H9 (cell line): ENCODE results near the gene CLTCL1. TPM values are rescaled to one million over a fixed set of nuclear protein-coding genes. Genes with fewer than 3 reads are reported as not detected.
A peak's percentile ranks its signal among the peaks of the same experiment; 100 is the strongest.

ENCODE experiments used
- DNase-seq: peaks from one replicate; pipeline ENCODE4 v3.0.0-alpha.2; 2017
- H2AFZ ChIP-seq: one replicate; pipeline ENCODE4 v1.6.1; 2013; ENCODE audit warnings: mild to moderate bottlenecking, low read length, control low read depth, moderate library complexity
- H2AK5ac ChIP-seq: 2 replicates; pipeline ENCODE4 v1.6.1; 2013; ENCODE audit warnings: low read length, control low read depth, mixed read lengths; ENCODE audit not compliant: insufficient read length
- H2BK120ac ChIP-seq: one replicate; pipeline ENCODE4 v1.6.1; 2013; ENCODE audit warnings: low read depth, mild to moderate bottlenecking, low read length, control low read depth, inconsistent platforms; ENCODE audit not compliant: poor library complexity, severe bottlenecking
- H2BK12ac ChIP-seq: 2 replicates; pipeline ENCODE4 v1.6.1; 2013; ENCODE audit warnings: low read length, control low read depth, mixed read lengths, low read depth; ENCODE audit not compliant: insufficient read length
- H2BK15ac ChIP-seq: 2 replicates; pipeline ENCODE4 v1.6.1; 2013; ENCODE audit warnings: low read depth, low read length, control low read depth
- H2BK20ac ChIP-seq: one replicate; pipeline ENCODE4 v1.6.1; 2013; ENCODE audit warnings: low read depth, mild to moderate bottlenecking, low read length, control low read depth, inconsistent platforms; ENCODE audit not compliant: poor library complexity, severe bottlenecking
- H2BK5ac ChIP-seq: 2 replicates; pipeline ENCODE4 v1.6.1; 2013; ENCODE audit warnings: low read length, control low read depth, mixed read lengths; ENCODE audit not compliant: insufficient read length
- H3K14ac ChIP-seq: 2 replicates; pipeline ENCODE4 v1.6.1; 2013; ENCODE audit warnings: low read length, control low read depth; ENCODE audit not compliant: insufficient read depth
- H3K18ac ChIP-seq: 2 replicates; pipeline ENCODE4 v1.6.1; 2013; ENCODE audit warnings: low read depth, mild to moderate bottlenecking, mixed read lengths, low read length, control low read depth; ENCODE audit not compliant: insufficient read length
- H3K23ac ChIP-seq: 2 replicates; pipeline ENCODE4 v1.6.1; 2013; ENCODE audit warnings: low read length, control low read depth, mixed read lengths, low read depth; ENCODE audit not compliant: insufficient read length
- H3K23me2 ChIP-seq: 2 replicates; pipeline ENCODE4 v1.6.1; 2013; ENCODE audit warnings: low read depth, mild to moderate bottlenecking, mixed read lengths, low read length, control low read depth; ENCODE audit not compliant: insufficient read length, poor library complexity, severe bottlenecking
- H3K27ac ChIP-seq: 2 replicates; pipeline ENCODE4 v1.5.1; 2013; ENCODE audit warnings: low read length, control low read depth, mixed read lengths, low read depth; ENCODE audit not compliant: insufficient read length
- H3K27me3 ChIP-seq: 2 replicates; pipeline ENCODE4 v1.6.1; 2013; ENCODE audit warnings: low read length, control low read depth, inconsistent platforms; ENCODE audit not compliant: insufficient read depth
- H3K4ac ChIP-seq: 2 replicates; pipeline ENCODE4 v1.6.1; 2013; ENCODE audit warnings: low read depth, mild to moderate bottlenecking, control low read depth, inconsistent platforms, low read length, moderate library complexity
- H3K4me1 ChIP-seq: 2 replicates; pipeline ENCODE4 v1.6.1; 2013; ENCODE audit warnings: low read length, control low read depth, inconsistent platforms; ENCODE audit not compliant: insufficient read depth
- H3K4me2 ChIP-seq: 2 replicates; pipeline ENCODE4 v1.6.1; 2013; ENCODE audit warnings: low read length, control low read depth, mixed read lengths; ENCODE audit not compliant: insufficient read length, insufficient read depth
- H3K56ac ChIP-seq: 2 replicates; pipeline ENCODE4 v1.6.1; 2013; ENCODE audit warnings: low read depth, mild to moderate bottlenecking, mixed read lengths, low read length, control low read depth; ENCODE audit not compliant: insufficient read length
- H3K79me1 ChIP-seq: 2 replicates; pipeline ENCODE4 v1.6.1; 2013; ENCODE audit warnings: low read depth, mild to moderate bottlenecking, moderate library complexity, low read length, control low read depth, inconsistent platforms; ENCODE audit not compliant: insufficient read depth, poor library complexity, severe bottlenecking
- H3K79me2 ChIP-seq: 2 replicates; pipeline ENCODE4 v1.6.1; 2013; ENCODE audit warnings: low read length, control low read depth, inconsistent platforms; ENCODE audit not compliant: insufficient read depth
- H3K9ac ChIP-seq: 2 replicates; pipeline ENCODE4 v1.6.1; 2013; ENCODE audit warnings: low read length, control low read depth, mixed read lengths; ENCODE audit not compliant: insufficient read length; ENCODE audit errors: extremely low read depth
- H3K9me3 ChIP-seq: one replicate; pipeline ENCODE4 v1.6.1; 2013; ENCODE audit warnings: low read depth, low read length, inconsistent platforms; ENCODE audit not compliant: control insufficient read depth
- H3T11ph ChIP-seq: one replicate; pipeline ENCODE4 v1.6.1; 2013; ENCODE audit warnings: mild to moderate bottlenecking, low read length, control low read depth, inconsistent platforms
- H4K20me1 ChIP-seq: one replicate; pipeline ENCODE4 v1.6.1; 2013; ENCODE audit not compliant: control insufficient read depth, insufficient read length, insufficient read depth
- H4K5ac ChIP-seq: 2 replicates; pipeline ENCODE4 v1.6.1; 2013; ENCODE audit warnings: low read depth, mild to moderate bottlenecking, mixed read lengths, low read length, control low read depth; ENCODE audit not compliant: insufficient read length
- H4K8ac ChIP-seq: replicated peaks from 2 replicates; pipeline ENCODE4 v1.6.1; 2013; ENCODE audit warnings: low read length, control low read depth, mixed read lengths, low read depth; ENCODE audit not compliant: insufficient read length
- H4K91ac ChIP-seq: 2 replicates; pipeline ENCODE4 v1.6.1; 2013; ENCODE audit warnings: low read depth, mild to moderate bottlenecking, moderate library complexity, mixed read lengths, low read length, control low read depth; ENCODE audit not compliant: insufficient read length
- H3K27ac Mint-ChIP-seq, 3 experiments: 2 replicates in 2 of 3; 3 replicates in 1 of 3; pipeline ENCODE4 v1.8.0; 2020 to 2021; ENCODE audit warnings: mixed read lengths in 3 of 3, mild to moderate bottlenecking in 1 of 3, moderate library complexity in 1 of 3
- H3K27me3 Mint-ChIP-seq: 2 replicates; pipeline ENCODE4 v1.8.0; 2021; ENCODE audit warnings: low read depth, mild to moderate bottlenecking, moderate library complexity, mixed read lengths
- H3K36me3 Mint-ChIP-seq, 3 experiments: 2 replicates in 2 of 3; 3 replicates in 1 of 3; pipeline ENCODE4 v1.8.0; 2020 to 2021; ENCODE audit warnings: low read depth in 3 of 3, mixed read lengths in 3 of 3; ENCODE audit not compliant: insufficient read depth in 1 of 3
- H3K4me1 Mint-ChIP-seq, 2 experiments: 2 replicates each; pipeline ENCODE4 v1.8.0; 2020; ENCODE audit warnings: mixed read lengths in 2 of 2
- H3K4me3 Mint-ChIP-seq, 2 experiments: 2 replicates in 1 of 2; 3 replicates in 1 of 2; pipeline ENCODE4 v1.8.0; 2020 to 2021; ENCODE audit warnings: mild to moderate bottlenecking in 2 of 2, mixed read lengths in 2 of 2, moderate library complexity in 1 of 2
- H3K9me3 Mint-ChIP-seq, 2 experiments: 2 replicates in 1 of 2; 3 replicates in 1 of 2; pipeline ENCODE4 v1.8.0; 2020; ENCODE audit warnings: mild to moderate bottlenecking in 2 of 2, mixed read lengths in 2 of 2, moderate library complexity in 1 of 2
- WGBS: extraction: QIAGEN DNeasy Blood & Tissue Kit; methylation state at CpG from one replicate; pipeline ENCODE4 v1.1.7; 2013; ENCODE audit warnings: missing lambda C conversion rate, low lambda C conversion rate, mixed read lengths; ENCODE audit not compliant: insufficient read length; ENCODE audit errors: extremely low coverage; 5-methylcytosine and 5-hydroxymethylcytosine counted together
- total RNA-seq: library from RNA; stranded (reverse); gene quantifications from 2 replicates; pipeline ENCODE4 v1.2.1, GENCODE V29; 2021
- TF ChIP-seq, protein P1 (sequence below): fragments of 200-600 bp; sonication (generic); conservative IDR thresholded peaks from 3 replicates; pipeline ENCODE4 v1.8.0; 2021; ENCODE audit warnings: antibody characterized with exemption, mild to moderate bottlenecking

The CLTCL1 gene
- total RNA-seq, 1 experiment from 2014 or later: 11.1 TPM

DNA sequence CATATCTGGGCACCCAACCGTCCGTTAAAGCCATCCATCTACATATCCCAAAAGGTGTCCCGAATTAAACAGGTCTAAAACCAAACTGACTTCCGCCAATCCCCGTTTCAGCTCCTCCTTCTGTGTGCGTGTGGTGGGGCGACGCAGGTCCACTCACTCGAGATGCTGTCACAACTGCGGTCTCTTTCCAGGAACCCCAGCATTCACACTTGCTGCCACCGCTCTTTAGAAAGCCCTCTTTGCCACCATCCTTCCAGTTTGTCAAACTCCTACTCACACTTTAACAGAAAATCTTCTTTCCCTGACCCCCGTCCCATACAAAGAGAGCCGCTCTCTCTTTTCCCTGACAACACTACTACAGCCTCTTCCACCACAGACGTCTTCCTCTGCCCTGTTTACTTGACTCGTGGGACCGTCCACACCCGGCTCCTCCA, 147.5 kb downstream of the CLTCL1 start:
- H3K23ac ChIP-seq: no peak overlapping the region
- no CpG with 5 or more reads among the region's 17 CpGs for WGBS
- no peak overlapping the region for H2AK5ac ChIP-seq
- H2BK15ac ChIP-seq: no peak overlapping the region
- peak overlapping the region; percentile 75 for H3K9ac ChIP-seq
- H2BK5ac ChIP-seq: no peak overlapping the region
- no peak overlapping the region for H3K27ac ChIP-seq
- H3K79me2 ChIP-seq: peaks cover 3% of the 10 kb centered on the region; the same call in 1 of the 2 replicates
- H2BK120ac ChIP-seq: no peak overlapping the region
- no peak overlapping the region for H3K56ac ChIP-seq
- no peak for DNase-seq
- no peaks in the 10 kb centered on the region for H3K4me1 ChIP-seq
- Mint-ChIP-seq H3K9me3 (no peaks in the 10 kb centered on the region; a peak in 1 of 5 replicates), H3K4me1 (peaks cover 14 to 24% of the 10 kb centered on the region in 2 experiments), H3K36me3 (peaks cover 12 to 40% (median 31%) of the 10 kb centered on the region in 3 experiments; a peak in 6 of 7 replicates), H3K27ac (peak overlapping the region in 2 of 3 experiments; percentile 50 to 98; a peak in 3 of 7 replicates), H3K27me3 (peaks cover 31% of the 10 kb centered on the region), H3K4me3 (peak overlapping the region; percentile 97 to 99)
- no peak overlapping the region for H4K8ac ChIP-seq
- H2BK20ac ChIP-seq: no peak overlapping the region
- peaks cover 19% of the 10 kb centered on the region for H3K27me3 ChIP-seq
- H3K9me3 ChIP-seq: no peaks in the 10 kb centered on the region
- H2AFZ ChIP-seq: no peak overlapping the region
- no peak overlapping the region for H4K5ac ChIP-seq
- TF ChIP-seq, protein P1, sequence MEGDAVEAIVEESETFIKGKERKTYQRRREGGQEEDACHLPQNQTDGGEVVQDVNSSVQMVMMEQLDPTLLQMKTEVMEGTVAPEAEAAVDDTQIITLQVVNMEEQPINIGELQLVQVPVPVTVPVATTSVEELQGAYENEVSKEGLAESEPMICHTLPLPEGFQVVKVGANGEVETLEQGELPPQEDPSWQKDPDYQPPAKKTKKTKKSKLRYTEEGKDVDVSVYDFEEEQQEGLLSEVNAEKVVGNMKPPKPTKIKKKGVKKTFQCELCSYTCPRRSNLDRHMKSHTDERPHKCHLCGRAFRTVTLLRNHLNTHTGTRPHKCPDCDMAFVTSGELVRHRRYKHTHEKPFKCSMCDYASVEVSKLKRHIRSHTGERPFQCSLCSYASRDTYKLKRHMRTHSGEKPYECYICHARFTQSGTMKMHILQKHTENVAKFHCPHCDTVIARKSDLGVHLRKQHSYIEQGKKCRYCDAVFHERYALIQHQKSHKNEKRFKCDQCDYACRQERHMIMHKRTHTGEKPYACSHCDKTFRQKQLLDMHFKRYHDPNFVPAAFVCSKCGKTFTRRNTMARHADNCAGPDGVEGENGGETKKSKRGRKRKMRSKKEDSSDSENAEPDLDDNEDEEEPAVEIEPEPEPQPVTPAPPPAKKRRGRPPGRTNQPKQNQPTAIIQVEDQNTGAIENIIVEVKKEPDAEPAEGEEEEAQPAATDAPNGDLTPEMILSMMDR: no peak
- H3K79me1 ChIP-seq: no peaks in the 10 kb centered on the region
- no peak overlapping the region for H3K18ac ChIP-seq
- no peak overlapping the region for H3K4ac ChIP-seq
- no peak overlapping the region for H2BK12ac ChIP-seq
- H3K23me2 ChIP-seq: peaks cover 6% of the 10 kb centered on the region
- no peaks in the 10 kb centered on the region for H4K20me1 ChIP-seq
- no peak overlapping the region for H3K14ac ChIP-seq
- no peak overlapping the region for H4K91ac ChIP-seq
- peak overlapping the region; percentile 93 for H3K4me2 ChIP-seq
- H3T11ph ChIP-seq: no peak overlapping the region
